GM19240 (cell line): Measurements from ENCODE around the gene IRX6.

Experiments used
- DNase-seq: peaks from one replicate; pipeline ENCODE4 v3.0.0; 2011; ENCODE audit warnings: low spot score; ENCODE audit not compliant: insufficient read length

The IRX6 gene

GRCh38 chr16:55323637-55324271 is at the start of gene IRX6:
Gene IRX6 (plus strand): TSS chr16:55324203. CDS start chr16:55325092, 889 bp downstream.
- DNase-seq = no peak

- no peak for DNase-seq
Measured at GRCh38 chr16:55274391-55274790, 49.6 kb upstream of the IRX6 start.

- DNase-seq = no peak
Measured at GRCh38 chr16:55275167-55275566, 48.8 kb upstream of the IRX6 start.

- no peak for DNase-seq
Measured at GRCh38 chr16:55275869-55276268, 48.1 kb upstream of the IRX6 start.

- no peak for DNase-seq
Measured at GRCh38 chr16:55277536-55277935, 46.5 kb upstream of the IRX6 start.

GRCh38 chr16:55279598-55279997 is 44.4 kb upstream of the IRX6 start:
- no peak for DNase-seq

GRCh38 chr16:55280587-55280986 is 43.4 kb upstream of the IRX6 start:
- DNase-seq = no peak

GRCh38 chr16:55282441-55282840 is 41.6 kb upstream of the IRX6 start:
- no peak for DNase-seq

- no peak for DNase-seq
Measured at GRCh38 chr16:55283812-55284717, 39.9 kb upstream of the IRX6 start.

- DNase-seq = no peak
Measured at GRCh38 chr16:55284718-55285099, 39.3 kb upstream of the IRX6 start.

GRCh38 chr16:55285586-55285985 is 38.4 kb upstream of the IRX6 start:
- no peak for DNase-seq

GRCh38 chr16:55289353-55289752 is 34.6 kb upstream of the IRX6 start:
- no peak for DNase-seq

GRCh38 chr16:55291847-55292246 is 32.2 kb upstream of the IRX6 start:
- DNase-seq = no peak

- DNase-seq = no peak
Measured at GRCh38 chr16:55292491-55292890, 31.5 kb upstream of the IRX6 start.

- DNase-seq = no peak
Measured at GRCh38 chr16:55294129-55294528, 29.9 kb upstream of the IRX6 start.

- DNase-seq = no peak
Measured at GRCh38 chr16:55294931-55295342, 29.1 kb upstream of the IRX6 start.

- no peak for DNase-seq
Measured at GRCh38 chr16:55297062-55297909, 26.7 kb upstream of the IRX6 start.

GRCh38 chr16:55297910-55298479 is 26.0 kb upstream of the IRX6 start:
- DNase-seq = no peak

- no peak for DNase-seq
Measured at GRCh38 chr16:55301385-55302008, 22.5 kb upstream of the IRX6 start.

- no peak for DNase-seq
Measured at GRCh38 chr16:55302635-55303034, 21.4 kb upstream of the IRX6 start.

- DNase-seq = no peak
Measured at GRCh38 chr16:55308973-55309372, 15.0 kb upstream of the IRX6 start.
